GM12878 (cell line): ENCODE data around the gene CNMD. TPM values are rescaled to one million over a fixed set of nuclear protein-coding genes. Genes with fewer than 3 reads are reported as not detected.
"Not testable (repeated sequence)": the region's sequence is repeated elsewhere in the genome, so short reads cannot be mapped to it uniquely, and the experiment has no call there.

Experiments used
- ATAC-seq: fragments of 200-7000 bp; cut with Tn5 transposase; 3 replicates; pipeline ENCODE4 v1.9.1; 2020; ENCODE audit warnings: mild to moderate bottlenecking, moderate library complexity
- BruUV-seq: library from RNA; stranded (reverse); fragments of 400-500 nt; replicated peaks from 2 replicates; lab custom pipeline; 2021; lab: Mats Ljungman, UMichigan
- CTCF ChIA-PET: fragments of 300-600 bp; sonication (Branson Sonifier 250); formaldehyde crosslinking; extraction: SDS; loops from one replicate; lab custom pipeline; 2021; ENCODE audit warnings: inconsistent platforms; lab: Yijun Ruan, JAX
- POLR2A ChIA-PET: fragments of 350-600 bp; formaldehyde crosslinking; extraction: SDS; loops from one replicate; lab custom pipeline; 2021; ENCODE audit warnings: inconsistent platforms; lab: Charles Lee
- RAD21 ChIA-PET: fragments of 300-600 bp; sonication (Branson Sonifier 250); formaldehyde crosslinking; loops from one replicate; lab custom pipeline; 2023; ENCODE audit warnings: antibody characterized with exemption; ENCODE audit not compliant: unreplicated experiment; lab: Charles Lee
- SMC1A ChIA-PET: fragments of 300-600 bp; sonication (Branson Sonifier 250); formaldehyde crosslinking; loops from one replicate; lab custom pipeline; 2023; ENCODE audit not compliant: unreplicated experiment, uncharacterized antibody; lab: Charles Lee
- DNase-seq: peaks from one replicate; pipeline ENCODE4 v3.0.0-alpha.2; 2011; ENCODE audit warnings: low read depth, low spot score
- FAIRE-seq: peaks from 3 replicates; lab custom pipeline; 2011; peaks lifted over from hg19 to GRCh38; lab: Jason Lieb, UNC
- H2AFZ ChIP-seq: 2 replicates; pipeline ENCODE4 v1.6.0; 2011; ENCODE audit warnings: low read depth, low read length, control low read depth; ENCODE audit not compliant: control insufficient read depth
- H3K27ac ChIP-seq: 2 replicates; pipeline ENCODE4 v1.5.1; 2011; ENCODE audit warnings: control low read depth; ENCODE audit not compliant: control insufficient read depth, insufficient read depth
- H3K27me3 ChIP-seq, 2 experiments: replicated peaks in 1 of 2; 2 replicates each; pipeline versions ENCODE4 v1.6.0 to v1.6.1; 2011; ENCODE audit warnings: low read length in 1 of 2; ENCODE audit not compliant: control insufficient read depth in 2 of 2, insufficient read depth in 2 of 2
- H3K36me3 ChIP-seq, 2 experiments: 2 replicates each; pipeline ENCODE4 v1.5.1; 2011; ENCODE audit warnings: low read length in 1 of 2; ENCODE audit not compliant: control insufficient read depth in 2 of 2, insufficient read depth in 2 of 2
- H3K4me1 ChIP-seq: 2 replicates; pipeline ENCODE4 v1.6.1; 2011; ENCODE audit warnings: mild to moderate bottlenecking, low read length, moderate library complexity, mixed read lengths; ENCODE audit not compliant: control insufficient read depth, insufficient read depth
- H3K4me2 ChIP-seq: 2 replicates; pipeline ENCODE4 v1.6.0; 2011; ENCODE audit warnings: control low read depth; ENCODE audit not compliant: control insufficient read depth, insufficient read depth
- H3K4me3 ChIP-seq: fragments of 200-600 bp; sonication (generic); 2 replicates; pipeline ENCODE4 v1.5.1; 2016
- H3K79me2 ChIP-seq: 2 replicates; pipeline ENCODE4 v1.6.0; 2011; ENCODE audit warnings: low read length; ENCODE audit not compliant: control insufficient read depth, insufficient read depth
- H3K9ac ChIP-seq: 2 replicates; pipeline ENCODE4 v1.8.0; 2011; ENCODE audit warnings: low read length, control low read depth, mixed read lengths; ENCODE audit not compliant: control insufficient read depth, insufficient read depth
- H3K9me3 ChIP-seq: replicated peaks from 3 replicates; pipeline ENCODE4 v1.5.1; 2011; ENCODE audit warnings: mild to moderate bottlenecking, low read length; ENCODE audit not compliant: control insufficient read depth, insufficient read depth
- H4K20me1 ChIP-seq: 2 replicates; pipeline ENCODE4 v1.6.0; 2011; ENCODE audit not compliant: control insufficient read depth, insufficient read depth
- SIN3A ChIP-seq: IDR thresholded peaks from 2 replicates; pipeline ENCODE4 v1.6.1; 2012; ENCODE audit warnings: low read depth, low read length, improper control_type of control experiment
- WGBS: methylation state at CpG from one replicate; pipeline ENCODE4 v1.1.6; 2016; ENCODE audit warnings: low lambda C conversion rate; ENCODE audit not compliant: insufficient replicate concordance, insufficient coverage; ENCODE audit errors: missing lambda C conversion rate; 5-methylcytosine and 5-hydroxymethylcytosine counted together
- in situ Hi-C: fragments of 300-500 bp; cut with MboI; formaldehyde crosslinking; loops from 9 replicates; pipeline ENCODE4 v1.14.3; 2018; ENCODE audit warnings: mixed read lengths
- intact Hi-C: fragments of 100-400 bp; cut with micrococcal nuclease; formaldehyde crosslinking; loops from one replicate; pipeline ENCODE4 v1.14.2; 2022; ENCODE audit not compliant: unreplicated experiment
- polyA plus RNA-seq, 11 experiments: library from polyadenylated mRNA; depleted of rRNA in 4 of 11; unstranded in 6 of 11; stranded (reverse) in 5 of 11; fragments of >200 nt; fragmentation: Nextera tagmentation in 4 of 11; fragmentation: Illumina TruSeq in 1 of 11; extraction: Ambion mirVana in 4 of 11; extraction: Trizol in 1 of 11; gene quantifications; 1 replicate in 1 of 11; 2 replicates in 10 of 11; pipeline versions ENCODE4 v1.2.1 to v1.2.3, GENCODE V29; 2011 to 2016; ENCODE audit warnings: inconsistent platforms in 2 of 11, missing spikeins in 2 of 11, low read depth in 1 of 11
- total RNA-seq, 4 experiments: library from RNA; depleted of rRNA in 3 of 4; stranded (reverse); fragments of >200 nt in 3 of 4; fragmentation: Illumina TruSeq in 1 of 4; extraction: Trizol in 1 of 4; gene quantifications; 2 replicates each; pipeline versions ENCODE4 v1.2.1 to v1.2.3, GENCODE V29; 2013 to 2021
- TF ChIP-seq, protein P1 (sequence below): fragments of 450-650 bp; IDR thresholded peaks from 2 replicates; pipeline ENCODE4 v1.6.1; 2017; ENCODE audit warnings: mild to moderate bottlenecking
- TF ChIP-seq, protein P2 (sequence below): IDR thresholded peaks from 2 replicates; pipeline ENCODE4 v1.6.1; 2012; ENCODE audit warnings: low read depth, low read length, improper control_type of control experiment
- TF ChIP-seq, protein P3 (sequence below): fragments of 150-350 bp; IDR thresholded peaks from 2 replicates; pipeline ENCODE4 v1.6.1; 2016; ENCODE audit warnings: low read depth, low read length

The CNMD gene
- total and polyA plus RNA-seq, 10 of the 15 experiments (the other 5 are each of a cell fraction or from before 2014, with no cell fraction given), result 0.31 to 1.6 (median 0.73) TPM

DNA sequence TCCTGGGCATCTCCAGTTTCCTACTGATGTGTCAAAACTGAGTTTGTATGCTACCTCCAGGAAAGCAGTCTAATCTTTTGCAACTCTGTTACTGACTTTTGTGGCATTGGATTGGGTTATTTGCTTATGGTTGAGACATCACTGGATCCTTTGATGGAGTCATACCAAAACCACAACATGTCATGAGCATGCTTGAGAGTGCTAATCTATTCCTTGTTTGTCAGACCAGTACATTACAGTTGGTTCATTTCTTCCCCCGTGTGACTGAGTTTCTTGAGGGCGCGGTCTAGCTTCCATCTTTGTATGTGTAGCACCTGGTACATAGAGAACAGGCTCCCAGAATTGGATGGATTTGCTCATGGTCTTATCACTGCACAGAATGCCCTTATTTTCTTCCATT lies 43.8 kb downstream of the CNMD start (continued):
- TF ChIP-seq, protein P1, sequence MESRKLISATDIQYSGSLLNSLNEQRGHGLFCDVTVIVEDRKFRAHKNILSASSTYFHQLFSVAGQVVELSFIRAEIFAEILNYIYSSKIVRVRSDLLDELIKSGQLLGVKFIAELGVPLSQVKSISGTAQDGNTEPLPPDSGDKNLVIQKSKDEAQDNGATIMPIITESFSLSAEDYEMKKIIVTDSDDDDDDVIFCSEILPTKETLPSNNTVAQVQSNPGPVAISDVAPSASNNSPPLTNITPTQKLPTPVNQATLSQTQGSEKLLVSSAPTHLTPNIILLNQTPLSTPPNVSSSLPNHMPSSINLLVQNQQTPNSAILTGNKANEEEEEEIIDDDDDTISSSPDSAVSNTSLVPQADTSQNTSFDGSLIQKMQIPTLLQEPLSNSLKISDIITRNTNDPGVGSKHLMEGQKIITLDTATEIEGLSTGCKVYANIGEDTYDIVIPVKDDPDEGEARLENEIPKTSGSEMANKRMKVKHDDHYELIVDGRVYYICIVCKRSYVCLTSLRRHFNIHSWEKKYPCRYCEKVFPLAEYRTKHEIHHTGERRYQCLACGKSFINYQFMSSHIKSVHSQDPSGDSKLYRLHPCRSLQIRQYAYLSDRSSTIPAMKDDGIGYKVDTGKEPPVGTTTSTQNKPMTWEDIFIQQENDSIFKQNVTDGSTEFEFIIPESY, result peak; percentile 77; the same call in 1 of the 2 replicates
- TF ChIP-seq SIN3A, result no peak

DNA sequence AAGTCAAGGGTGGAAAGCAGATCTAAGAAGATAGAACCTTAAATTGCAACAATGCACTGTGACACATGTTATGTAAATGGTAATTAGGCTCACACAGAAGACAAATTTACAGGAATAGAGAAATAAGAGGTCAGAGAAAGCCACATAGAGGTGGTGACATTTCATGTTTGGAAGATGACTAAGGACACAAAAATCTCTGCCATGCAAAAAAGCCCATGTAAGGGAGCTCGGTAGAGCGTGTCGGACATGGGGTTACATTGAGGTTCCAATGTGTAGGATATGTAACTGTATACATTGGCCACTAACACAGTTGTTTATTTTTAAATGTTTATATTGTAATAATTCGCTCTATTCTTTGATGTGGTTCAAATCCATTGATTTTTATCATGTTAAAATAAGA lies 53.2 kb downstream of the CNMD start:
- Histone ChIP-seq H3K79me2 (no peaks in the 10 kb centered on the region), H4K20me1 (no peaks in the 10 kb centered on the region), H3K4me1 (no peaks in the 10 kb centered on the region), H3K27ac (no peak overlapping the region), H2AFZ (no peak overlapping the region), H3K9me3 (no peaks in the 10 kb centered on the region), H3K9ac (no peak overlapping the region), H3K4me3 (no peak overlapping the region), H3K4me2 (no peak overlapping the region), H3K36me3 (peaks cover 5 to 8% of the 10 kb centered on the region in 2 experiments; a peak in 3 of 4 replicates), H3K27me3 (no peaks in the 10 kb centered on the region)
- ChIA-PET SMC1A (interaction anchor here (1.2 to 1.5 kb wide), 3 partner anchors 21 to 39 kb away, joined by 3 to 7 read pairs (median 4); partner anchors contain the start of gene SUGT1), RAD21 (no interaction called here), POLR2A (no interaction called here), CTCF (interaction anchor here (1.3 kb wide), 1 partner anchor 21 kb away, joined by 4 read pairs; no protein-coding TSS in a partner anchor)
- TF ChIP-seq, protein P2, sequence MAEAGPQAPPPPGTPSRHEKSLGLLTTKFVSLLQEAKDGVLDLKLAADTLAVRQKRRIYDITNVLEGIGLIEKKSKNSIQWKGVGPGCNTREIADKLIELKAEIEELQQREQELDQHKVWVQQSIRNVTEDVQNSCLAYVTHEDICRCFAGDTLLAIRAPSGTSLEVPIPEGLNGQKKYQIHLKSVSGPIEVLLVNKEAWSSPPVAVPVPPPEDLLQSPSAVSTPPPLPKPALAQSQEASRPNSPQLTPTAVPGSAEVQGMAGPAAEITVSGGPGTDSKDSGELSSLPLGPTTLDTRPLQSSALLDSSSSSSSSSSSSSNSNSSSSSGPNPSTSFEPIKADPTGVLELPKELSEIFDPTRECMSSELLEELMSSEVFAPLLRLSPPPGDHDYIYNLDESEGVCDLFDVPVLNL, result no peak
- TF ChIP-seq, protein P3, sequence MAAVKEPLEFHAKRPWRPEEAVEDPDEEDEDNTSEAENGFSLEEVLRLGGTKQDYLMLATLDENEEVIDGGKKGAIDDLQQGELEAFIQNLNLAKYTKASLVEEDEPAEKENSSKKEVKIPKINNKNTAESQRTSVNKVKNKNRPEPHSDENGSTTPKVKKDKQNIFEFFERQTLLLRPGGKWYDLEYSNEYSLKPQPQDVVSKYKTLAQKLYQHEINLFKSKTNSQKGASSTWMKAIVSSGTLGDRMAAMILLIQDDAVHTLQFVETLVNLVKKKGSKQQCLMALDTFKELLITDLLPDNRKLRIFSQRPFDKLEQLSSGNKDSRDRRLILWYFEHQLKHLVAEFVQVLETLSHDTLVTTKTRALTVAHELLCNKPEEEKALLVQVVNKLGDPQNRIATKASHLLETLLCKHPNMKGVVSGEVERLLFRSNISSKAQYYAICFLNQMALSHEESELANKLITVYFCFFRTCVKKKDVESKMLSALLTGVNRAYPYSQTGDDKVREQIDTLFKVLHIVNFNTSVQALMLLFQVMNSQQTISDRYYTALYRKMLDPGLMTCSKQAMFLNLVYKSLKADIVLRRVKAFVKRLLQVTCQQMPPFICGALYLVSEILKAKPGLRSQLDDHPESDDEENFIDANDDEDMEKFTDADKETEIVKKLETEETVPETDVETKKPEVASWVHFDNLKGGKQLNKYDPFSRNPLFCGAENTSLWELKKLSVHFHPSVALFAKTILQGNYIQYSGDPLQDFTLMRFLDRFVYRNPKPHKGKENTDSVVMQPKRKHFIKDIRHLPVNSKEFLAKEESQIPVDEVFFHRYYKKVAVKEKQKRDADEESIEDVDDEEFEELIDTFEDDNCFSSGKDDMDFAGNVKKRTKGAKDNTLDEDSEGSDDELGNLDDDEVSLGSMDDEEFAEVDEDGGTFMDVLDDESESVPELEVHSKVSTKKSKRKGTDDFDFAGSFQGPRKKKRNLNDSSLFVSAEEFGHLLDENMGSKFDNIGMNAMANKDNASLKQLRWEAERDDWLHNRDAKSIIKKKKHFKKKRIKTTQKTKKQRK, result no peak
- DNase-seq (no peak), ATAC-seq (no peak), FAIRE-seq (no peak)
- BruUV-seq, result no TSS peak
- in situ Hi-C loops (no loop called here), intact Hi-C loops (no loop called here)
- 99% methylated on average over 4 of the region's 4 CpGs for whole genome bisulfite sequencing

DNA sequence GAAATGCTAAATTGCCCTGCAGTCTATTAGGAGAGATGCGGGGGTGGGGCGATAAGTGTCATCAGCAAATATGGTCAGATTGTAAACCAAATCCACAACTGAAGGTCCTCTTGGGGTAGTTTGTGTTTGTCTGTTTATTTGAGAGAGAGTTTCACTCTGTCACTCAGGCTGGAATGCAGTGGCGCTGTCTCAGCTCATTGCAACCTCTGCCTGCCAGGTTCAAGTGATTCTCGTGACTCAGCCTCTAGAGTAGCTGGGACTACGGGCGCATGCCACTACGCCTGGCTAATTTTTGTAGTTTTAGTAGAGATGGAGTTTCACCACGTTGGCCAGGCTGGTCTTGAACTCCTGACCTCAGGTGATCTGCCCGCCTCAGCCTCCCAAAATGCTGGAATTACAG lies 53.8 kb downstream of the CNMD start:
- intact Hi-C loops, BruUV-seq, RAD21 ChIA-PET, H3K36me3 ChIP-seq, H3K9ac ChIP-seq, H3K27ac ChIP-seq, H3K4me3 ChIP-seq, H3K4me1 ChIP-seq, POLR2A ChIA-PET, CTCF ChIA-PET, in situ Hi-C loops, H2AFZ ChIP-seq, ATAC-seq, DNase-seq, H4K20me1 ChIP-seq, H3K9me3 ChIP-seq, SMC1A ChIA-PET, FAIRE-seq, H3K27me3 ChIP-seq, H3K4me2 ChIP-seq, H3K79me2 ChIP-seq: not testable (repeated sequence)
- WGBS, result 94% methylated on average over 9 of the region's 9 CpGs
